Uterus (tissue), 4 donors: ENCODE data around the gene SAMD9. TPM values are rescaled to one million over a fixed set of nuclear protein-coding genes. Genes with fewer than 3 reads are reported as not detected.

Source experiments
- DNase-seq, 2 donors: peaks; one replicate each; pipeline ENCODE4 v3.0.0-alpha.2; 2019 to 2020
- H3K27ac ChIP-seq, 2 donors: fragments of 200-600 bp; sonication (generic); 1 replicate in 1 of 2; 2 replicates in 1 of 2; pipeline ENCODE4 v1.5.1; 2016 to 2018
- H3K27me3 ChIP-seq, 2 donors: fragments of 200-600 bp; sonication (generic); one replicate each; pipeline ENCODE4 v1.5.1; 2018 to 2019; ENCODE audit warnings: control low read depth in 1 of 2
- H3K36me3 ChIP-seq, 2 donors: fragments of 200-600 bp; sonication (generic); one replicate each; pipeline ENCODE4 v1.5.1; 2019; ENCODE audit warnings: control low read depth in 1 of 2
- H3K4me1 ChIP-seq, 2 donors: fragments of 200-600 bp; sonication (generic); one replicate each; pipeline ENCODE4 v1.5.1; 2018 to 2019; ENCODE audit warnings: control low read depth in 1 of 2
- H3K4me3 ChIP-seq, 2 donors: fragments of 200-600 bp; sonication (generic); 1 replicate in 1 of 2; 2 replicates in 1 of 2; pipeline ENCODE4 v1.5.1; 2018 to 2019; ENCODE audit warnings: mild to moderate bottlenecking in 1 of 2
- H3K9me3 ChIP-seq, 2 donors: fragments of 200-600 bp; sonication (generic); one replicate each; pipeline ENCODE4 v1.5.1; 2019; ENCODE audit warnings: control low read depth in 1 of 2
- CTCF ChIP-seq, 4 experiments: fragments of 200-600 bp in 2 of 4; fragments of 450-650 bp in 2 of 4; sonication (generic) in 2 of 4; IDR thresholded peaks; one replicate each; pipeline ENCODE4 v1.5.1; 2016 to 2019; ENCODE audit warnings: antibody characterized with exemption in 4 of 4, mild to moderate bottlenecking in 2 of 4, moderate library complexity in 1 of 4
- POLR2A ChIP-seq, 2 donors: fragments of 450-650 bp; IDR thresholded peaks; one replicate each; pipeline ENCODE4 v1.6.1; 2016; ENCODE audit warnings: antibody characterized with exemption in 2 of 2, mild to moderate bottlenecking in 1 of 2, moderate library complexity in 1 of 2
- intact Hi-C: fragments of 100-400 bp; cut with DNase I; formaldehyde crosslinking; loops from one replicate; pipeline ENCODE4 v1.15.1; 2023; ENCODE audit warnings: low total_unique reads
- total RNA-seq, 4 donors: library from RNA; depleted of rRNA in 3 of 4; stranded (reverse); fragments of >200 nt in 3 of 4; gene quantifications; one replicate each; pipeline versions ENCODE4 v1.1.0 to v1.2.4, GENCODE V29; 2014 to 2023
- donor health status: DM: yes; HTN: yes; CAD: no.

The SAMD9 gene
- total RNA-seq, 4 donors from 2014 or later: 11.6 to 26.5 (median 14.2) TPM

GRCh38 chr7:93159490-93159889 lies 41.7 kb upstream of the SAMD9 start:
- Histone ChIP-seq H3K36me3 (no peaks in the 10 kb centered on the region), H3K4me1 (no peaks in the 10 kb centered on the region), H3K27me3 (no peaks in the 10 kb centered on the region), H3K27ac (no peak overlapping the region), H3K4me3 (no peak overlapping the region), H3K9me3 (no peaks in the 10 kb centered on the region)
- intact Hi-C loops: no loop called here
- TF ChIP-seq CTCF (IDR thresholded peaks at IDR 0.05) (no peak), POLR2A (IDR thresholded peaks at IDR 0.05) (no peak)
- no peak for DNase-seq

- H3K27ac ChIP-seq: no peak overlapping the region
- H3K27me3 ChIP-seq: no peaks in the 10 kb centered on the region
- H3K4me1 ChIP-seq: no peaks in the 10 kb centered on the region
- H3K9me3 ChIP-seq: no peaks in the 10 kb centered on the region
- H3K36me3 ChIP-seq: no peaks in the 10 kb centered on the region
- DNase-seq: no peak
- intact Hi-C loops: no loop called here
- TF ChIP-seq CTCF (IDR thresholded peaks at IDR 0.05) (no peak), POLR2A (IDR thresholded peaks at IDR 0.05) (no peak)
- no peak overlapping the region for H3K4me3 ChIP-seq
Measured at GRCh38 chr7:93156884-93157283, 39.1 kb upstream of the SAMD9 start.

- intact Hi-C loops: no loop called here
- Histone ChIP-seq H3K4me1 (no peaks in the 10 kb centered on the region), H3K36me3 (no peaks in the 10 kb centered on the region), H3K4me3 (no peak overlapping the region), H3K27ac (no peak overlapping the region), H3K9me3 (no peaks in the 10 kb centered on the region), H3K27me3 (no peaks in the 10 kb centered on the region)
- no peak for TF ChIP-seq CTCF (IDR thresholded peaks at IDR 0.05)
- TF ChIP-seq POLR2A (IDR thresholded peaks at IDR 0.05): no peak
- no peak for DNase-seq
Measured at GRCh38 chr7:93150200-93150835, 32.5 kb upstream of the SAMD9 start.

GRCh38 chr7:93148727-93149126 lies 30.9 kb upstream of the SAMD9 start:
- no peaks in the 10 kb centered on the region for H3K36me3 ChIP-seq
- no peak overlapping the region for H3K4me3 ChIP-seq
- DNase-seq: no peak
- peak overlapping the region; percentile 23 to 63 for H3K27ac ChIP-seq
- no peaks in the 10 kb centered on the region for H3K27me3 ChIP-seq
- H3K4me1 ChIP-seq: no peaks in the 10 kb centered on the region
- no peak for TF ChIP-seq CTCF (IDR thresholded peaks at IDR 0.05)
- no peak for TF ChIP-seq POLR2A (IDR thresholded peaks at IDR 0.05)
- H3K9me3 ChIP-seq: no peaks in the 10 kb centered on the region
- intact Hi-C loops: no loop called here

GRCh38 chr7:93148144-93148543 lies 30.4 kb upstream of the SAMD9 start, which contains the start of gene SAMD9L:
Gene SAMD9L (minus strand): TSS chr7:93148385. CDS start chr7:93135971, 12,414 bp downstream.
- no peaks in the 10 kb centered on the region for H3K9me3 ChIP-seq
- no peaks in the 10 kb centered on the region for H3K4me1 ChIP-seq
- no peaks in the 10 kb centered on the region for H3K27me3 ChIP-seq
- peak within 1 kb of the TSS; percentile 38 to 44 for H3K4me3 ChIP-seq
- DNase-seq: no peak
- TF ChIP-seq CTCF (IDR thresholded peaks at IDR 0.05) (no peak), POLR2A (IDR thresholded peaks at IDR 0.05) (no peak)
- H3K27ac ChIP-seq: peak within 1 kb of the TSS; percentile 23 to 63
- intact Hi-C loops: no loop called here
- H3K36me3 ChIP-seq: no peaks in the 10 kb centered on the region
